Upper lobe of left lung (tissue), 6 donors: ENCODE data around the gene SH3BP4. TPM values are rescaled to one million over a fixed set of nuclear protein-coding genes. Genes with fewer than 3 reads are reported as not detected.

ENCODE experiments used
- ATAC-seq, 2 donors: fragments of 200-7000 bp; cut with Tn5 transposase; one replicate each; pipeline ENCODE4 v1.9.1; 2022; ENCODE audit warnings: mild to moderate bottlenecking in 2 of 2, moderate library complexity in 2 of 2; ENCODE audit not compliant: low FRiP score in 2 of 2
- DNase-seq, 2 donors: peaks; one replicate each; pipeline ENCODE4 v3.0.0-alpha.2; 2019 to 2020
- H3K27ac ChIP-seq, 4 donors: fragments of 200-600 bp; sonication (generic); one replicate each; pipeline ENCODE4 v1.5.1; 2016 to 2019
- H3K27me3 ChIP-seq, 4 donors: fragments of 200-600 bp; sonication (generic); one replicate each; pipeline ENCODE4 v1.5.1; 2017 to 2019
- H3K36me3 ChIP-seq, 4 donors: fragments of 200-600 bp; sonication (generic); one replicate each; pipeline ENCODE4 v1.5.1; 2016 to 2019
- H3K4me1 ChIP-seq, 4 donors: fragments of 200-600 bp; sonication (generic); one replicate each; pipeline ENCODE4 v1.5.1; 2018 to 2019
- H3K4me3 ChIP-seq, 4 donors: fragments of 200-600 bp; sonication (generic); one replicate each; pipeline ENCODE4 v1.5.1; 2017 to 2019; ENCODE audit warnings: mild to moderate bottlenecking in 2 of 4, moderate library complexity in 1 of 4
- H3K9me3 ChIP-seq, 4 donors: fragments of 200-600 bp; sonication (generic); one replicate each; pipeline ENCODE4 v1.5.1; 2018 to 2019
- CTCF ChIP-seq, 6 experiments: fragments of 450-650 bp in 4 of 6; fragments of 200-600 bp in 2 of 6; sonication (generic) in 2 of 6; IDR thresholded peaks; one replicate each; pipeline ENCODE4 v1.5.1; 2016 to 2019; ENCODE audit warnings: antibody characterized with exemption in 6 of 6
- EP300 ChIP-seq, 4 donors: sonication (generic); formaldehyde crosslinking; IDR thresholded peaks; one replicate each; pipeline ENCODE4 v1.5.1; 2017; ENCODE audit warnings: antibody characterized with exemption in 4 of 4, control low read depth in 2 of 4
- POLR2A ChIP-seq, 4 donors: fragments of 450-650 bp; IDR thresholded peaks; one replicate each; pipeline ENCODE4 v1.5.1; 2016 to 2017; ENCODE audit warnings: antibody characterized with exemption in 4 of 4, mild to moderate bottlenecking in 2 of 4
- POLR2AphosphoS5 ChIP-seq, 2 donors: sonication (generic); formaldehyde crosslinking; IDR thresholded peaks; one replicate each; pipeline ENCODE4 v1.5.1; 2017; ENCODE audit warnings: antibody characterized with exemption in 2 of 2
- WGBS, 2 donors: methylation state at CpG; one replicate each; pipeline ENCODE4 v1.1.5; 2017 to 2018; 5-methylcytosine and 5-hydroxymethylcytosine counted together
- total RNA-seq, 6 donors: library from RNA; depleted of rRNA in 4 of 6; stranded (reverse); fragments of >200 nt in 4 of 6; gene quantifications; one replicate each; pipeline versions ENCODE4 v1.1.0 to v1.2.1, GENCODE V29; 2016 to 2021
- donor health status: DM: no; HTN: no; CAD: no; lungs with moderate emphysema.
- donor health status: DM: no; HTN: yes; CAD: no; lungs with severe emphysema.

Gene SH3BP4
- total RNA-seq, 6 donors from 2014 or later, result 27.3 to 57.3 (median 33.4) TPM

- peaks cover 22 to 42% (median 24%) of the 10 kb centered on the region in 4 donors for H3K4me1 ChIP-seq
- WGBS, 2 donors, result 79 to 82% methylated on average over 5 to 6 of the region's 6 CpGs
- no peaks in the 10 kb centered on the region for H3K9me3 ChIP-seq
- no peaks in the 10 kb centered on the region for H3K27me3 ChIP-seq
- H3K27ac ChIP-seq, result no peak overlapping the region
- H3K36me3 ChIP-seq, result no peaks in the 10 kb centered on the region
- no peak for ATAC-seq
- DNase-seq, result no peak
- TF ChIP-seq CTCF (IDR thresholded peaks at IDR 0.05) (no peak), POLR2AphosphoS5 (IDR thresholded peaks at IDR 0.05) (no peak), EP300 (IDR thresholded peaks at IDR 0.05) (no peak), POLR2A (IDR thresholded peaks at IDR 0.05) (no peak)
- no peak overlapping the region for H3K4me3 ChIP-seq
These were observed 55.2 kb downstream of the SH3BP4 start for GRCh38 chr2:235006986-235007385.

GRCh38 chr2:235007664-235008457, 56.0 kb downstream of the SH3BP4 start:
- H3K27ac ChIP-seq, result peak overlapping the region in 3 of 4 donors; percentile 11 to 52 (median 16)
- H3K4me1 ChIP-seq, result peaks cover 22 to 42% (median 24%) of the 10 kb centered on the region in 4 donors
- TF ChIP-seq POLR2AphosphoS5 (IDR thresholded peaks at IDR 0.05), result no peak
- TF ChIP-seq POLR2A (IDR thresholded peaks at IDR 0.05), result no peak
- TF ChIP-seq CTCF (IDR thresholded peaks at IDR 0.05), result no peak
- no peak for TF ChIP-seq EP300 (IDR thresholded peaks at IDR 0.05)
- no peaks in the 10 kb centered on the region for H3K36me3 ChIP-seq
- no peak overlapping the region for H3K4me3 ChIP-seq
- peak in 1 of 2 donors; percentile 9 for ATAC-seq
- peak in 1 of 2 donors; percentile 67 for DNase-seq
- no peaks in the 10 kb centered on the region for H3K9me3 ChIP-seq
- 81 to 93% methylated on average over 19 to 25 of the region's 25 CpGs for WGBS, 2 donors
- H3K27me3 ChIP-seq, result no peaks in the 10 kb centered on the region

- Histone ChIP-seq H3K27ac (peak overlapping the region; percentile 6 to 59 (median 34)), H3K4me3 (no peak overlapping the region), H3K27me3 (no peaks in the 10 kb centered on the region), H3K4me1 (peaks cover 22 to 42% (median 24%) of the 10 kb centered on the region in 4 donors), H3K9me3 (no peaks in the 10 kb centered on the region), H3K36me3 (no peaks in the 10 kb centered on the region)
- 61 to 75% methylated on average over 6 of the region's 6 CpGs for WGBS, 2 donors
- TF ChIP-seq POLR2A (IDR thresholded peaks at IDR 0.05) (no peak), POLR2AphosphoS5 (IDR thresholded peaks at IDR 0.05) (no peak), EP300 (IDR thresholded peaks at IDR 0.05) (no peak), CTCF (IDR thresholded peaks at IDR 0.05) (no peak)
- ATAC-seq, result peak in 1 of 2 donors; percentile 59
- DNase-seq, result peak in 1 of 2 donors; percentile 37
These were observed 56.8 kb downstream of the SH3BP4 start for GRCh38 chr2:235008584-235009044.

- no peaks in the 10 kb centered on the region for H3K9me3 ChIP-seq
- peak overlapping the region; percentile 6 to 59 (median 34) for H3K27ac ChIP-seq
- ATAC-seq (no peak), DNase-seq (peak in 1 of 2 donors; percentile 9)
- WGBS, 2 donors, result 90 to 98% methylated on average over 6 of the region's 6 CpGs
- H3K36me3 ChIP-seq, result no peaks in the 10 kb centered on the region
- no peak overlapping the region for H3K4me3 ChIP-seq
- TF ChIP-seq CTCF (IDR thresholded peaks at IDR 0.05), result no peak
- no peak for TF ChIP-seq POLR2AphosphoS5 (IDR thresholded peaks at IDR 0.05)
- TF ChIP-seq POLR2A (IDR thresholded peaks at IDR 0.05), result no peak
- no peak for TF ChIP-seq EP300 (IDR thresholded peaks at IDR 0.05)
- H3K4me1 ChIP-seq, result peaks cover 22 to 42% (median 24%) of the 10 kb centered on the region in 4 donors
- H3K27me3 ChIP-seq, result no peaks in the 10 kb centered on the region
These were observed 57.3 kb downstream of the SH3BP4 start for GRCh38 chr2:235009081-235009480.
